Measurements from ENCODE around the gene NRCAM. TPM values are rescaled to one million over a fixed set of nuclear protein-coding genes. Genes with fewer than 3 reads are reported as not detected.
A peak's percentile ranks its signal among the peaks of the same experiment; 100 is the strongest.

NRCAM gene
- total and polyA plus RNA-seq, 10 of the 15 experiments (the other 5 are each of a cell fraction or from before 2014, with no cell fraction given), result 0.30 to 2.0 (median 1.0) TPM

DNA sequence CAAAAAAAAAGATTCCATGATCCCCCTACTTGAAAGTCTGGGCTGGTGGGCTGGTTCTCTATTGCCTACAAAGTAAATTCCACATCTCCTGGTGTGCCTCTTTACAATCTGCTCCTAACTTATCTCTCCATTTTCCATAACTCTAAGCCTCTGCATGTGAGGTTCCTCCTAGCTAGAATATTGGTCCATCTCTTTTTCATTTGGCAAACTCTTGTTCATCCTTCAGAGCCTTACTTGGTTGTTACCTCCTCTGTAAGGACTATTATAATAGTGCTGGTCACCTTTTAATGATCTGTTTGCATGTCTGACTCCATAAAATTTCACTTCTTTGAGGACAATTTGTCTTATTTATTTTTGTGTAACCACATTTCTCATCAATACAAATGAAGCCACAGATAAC lies 1.6 kb upstream of the NRCAM start:
- Histone ChIP-seq H3K9ac (ENCODE audit: control insufficient read depth, insufficient read depth, low read length) (no peak overlapping the region), H3K27ac (ENCODE audit: control insufficient read depth, insufficient read depth) (no peak overlapping the region), H3K36me3 (ENCODE audit: control insufficient read depth in 2 of 2, insufficient read depth in 2 of 2, low read length in 1 of 2) (no peaks in the 10 kb centered on the region), H2AFZ (ENCODE audit: control insufficient read depth, low read depth, low read length) (no peak overlapping the region), H3K79me2 (ENCODE audit: control insufficient read depth, insufficient read depth, low read length) (no peaks in the 10 kb centered on the region), H3K4me3 (no peak overlapping the region), H3K27me3 (replicated peaks in 1 of 2; ENCODE audit: control insufficient read depth in 2 of 2, insufficient read depth in 2 of 2, low read length in 1 of 2) (peaks cover 13 to 20% of the 10 kb centered on the region in 2 experiments), H4K20me1 (ENCODE audit: control insufficient read depth, insufficient read depth) (no peaks in the 10 kb centered on the region; the same call in 1 of the 2 replicates), H3K9me3 (replicated peaks; ENCODE audit: control insufficient read depth, insufficient read depth, low read length) (no peaks in the 10 kb centered on the region), H3K4me2 (ENCODE audit: control insufficient read depth, insufficient read depth) (no peak overlapping the region), H3K4me1 (ENCODE audit: control insufficient read depth, insufficient read depth, low read length) (no peaks in the 10 kb centered on the region)
- intact Hi-C loops (cut with micrococcal nuclease; ENCODE audit: unreplicated experiment) (no loop called here), in situ Hi-C loops (cut with MboI) (loop anchor here (5.0 kb wide), 1 partner anchor 276 kb away; no protein-coding TSS in a partner anchor)
- CTCF ChIA-PET, result interaction anchor here (1.7 kb wide), 1 partner anchor 9 kb away, joined by 4 read pairs; no protein-coding TSS in a partner anchor
- RAD21 ChIA-PET (ENCODE audit: unreplicated experiment), result interaction anchor here (1.4 to 1.9 kb wide), 3 partner anchors 276 to 279 kb away, joined by 3 to 5 read pairs (median 4); no protein-coding TSS in a partner anchor
- POLR2A ChIA-PET, result no interaction called here
- DNase-seq (ENCODE audit: low read depth, low spot score) (no peak), FAIRE-seq (no peak), ATAC-seq (no peak)
- no peak for TF ChIP-seq RUNX3 (IDR thresholded peaks at IDR 0.05; ENCODE audit: low read length)
- no peak for TF ChIP-seq ZZZ3 (IDR thresholded peaks at IDR 0.05; ENCODE audit: control insufficient read depth, insufficient read length, low read depth)
- TF ChIP-seq RB1 (IDR thresholded peaks at IDR 0.05; ENCODE audit: borderline replicate concordance), result no peak
- BruUV-seq (replicated peaks), result no TSS peak
- SMC1A ChIA-PET (ENCODE audit: uncharacterized antibody, unreplicated experiment), result interaction anchor here (2.8 kb wide), 1 partner anchor 14 kb away, joined by 7 read pairs; no protein-coding TSS in a partner anchor

DNA sequence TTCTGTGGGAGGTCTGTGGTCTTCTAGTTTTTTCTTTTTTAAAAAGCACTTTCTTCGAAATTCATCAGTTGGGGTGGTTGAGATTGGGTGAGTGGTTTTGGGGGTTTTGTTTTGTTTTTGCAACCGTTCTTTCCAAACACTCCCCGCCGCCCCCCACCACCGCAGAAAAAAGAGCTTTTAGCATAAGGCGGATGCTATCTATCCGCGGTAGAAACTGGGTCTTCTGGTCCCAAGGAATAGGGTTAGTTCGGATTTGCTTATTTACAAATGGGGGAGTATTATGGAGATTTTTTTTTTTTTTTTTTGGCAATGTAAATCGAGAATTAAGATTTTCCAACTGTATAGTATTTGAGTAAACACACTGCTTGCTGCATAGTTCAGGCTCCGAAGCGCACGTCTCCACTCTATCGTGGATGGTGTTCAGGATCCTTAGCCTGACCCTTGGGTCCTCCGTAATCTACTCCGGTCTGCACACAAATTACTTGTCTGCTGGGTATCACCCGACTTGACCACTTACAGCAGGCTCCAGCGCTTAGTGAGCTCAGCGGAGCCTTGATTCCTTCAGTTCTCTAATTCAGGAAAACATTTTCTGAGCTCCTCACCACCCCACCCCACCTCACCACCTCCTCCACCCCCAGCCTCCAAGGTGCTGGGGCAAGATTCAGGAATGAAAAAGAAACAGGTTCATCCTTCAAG lies 757 bp upstream of the NRCAM start:
- H3K4me1 ChIP-seq (ENCODE audit: control insufficient read depth, insufficient read depth, low read length), result no peaks in the 10 kb centered on the region
- ChIA-PET RAD21 (ENCODE audit: unreplicated experiment) (interaction anchor here (0.7 to 1.9 kb wide), 3 partner anchors 273 to 277 kb away, joined by 3 to 5 read pairs (median 3); no protein-coding TSS in a partner anchor), SMC1A (ENCODE audit: uncharacterized antibody, unreplicated experiment) (interaction anchor here (0.9 kb wide), 1 partner anchor 187 kb away, joined by 3 read pairs; no protein-coding TSS in a partner anchor), CTCF (interaction anchor here (0.9 to 1.2 kb wide), 2 partner anchors 29 to 73 kb away, joined by 3 to 4 read pairs; no protein-coding TSS in a partner anchor), POLR2A (no interaction called here)
- intact Hi-C loops (cut with micrococcal nuclease; ENCODE audit: unreplicated experiment), result no loop called here
- DNase-seq (ENCODE audit: low read depth, low spot score) (no peak), ATAC-seq (no peak), FAIRE-seq (no peak)
- no peak overlapping the region for H3K4me3 ChIP-seq
- peaks cover 13 to 20% of the 10 kb centered on the region in 2 experiments for H3K27me3 ChIP-seq (replicated peaks in 1 of 2; ENCODE audit: control insufficient read depth in 2 of 2, insufficient read depth in 2 of 2, low read length in 1 of 2)
- H2AFZ ChIP-seq (ENCODE audit: control insufficient read depth, low read depth, low read length), result no peak overlapping the region
- WGBS (ENCODE audit: insufficient coverage, insufficient replicate concordance, low lambda C conversion rate, missing lambda C conversion rate), result 22% methylated on average over 19 of the region's 19 CpGs
- no peak overlapping the region for H3K9ac ChIP-seq (ENCODE audit: control insufficient read depth, insufficient read depth, low read length)
- no peaks in the 10 kb centered on the region for H3K79me2 ChIP-seq (ENCODE audit: control insufficient read depth, insufficient read depth, low read length)
- no peaks in the 10 kb centered on the region for H3K36me3 ChIP-seq (ENCODE audit: control insufficient read depth in 2 of 2, insufficient read depth in 2 of 2, low read length in 1 of 2)
- in situ Hi-C loops (cut with MboI), result loop anchor here (5.0 kb wide), 1 partner anchor 275 kb away; no protein-coding TSS in a partner anchor
- 0 out of 2 replicates have a peak overlapping the region, but pooled peaks have one; percentile 17 for H3K4me2 ChIP-seq (ENCODE audit: control insufficient read depth, insufficient read depth)
- H3K27ac ChIP-seq (ENCODE audit: control insufficient read depth, insufficient read depth), result no peak overlapping the region
- no peaks in the 10 kb centered on the region; the same call in 1 of the 2 replicates for H4K20me1 ChIP-seq (ENCODE audit: control insufficient read depth, insufficient read depth)
- no TSS peak for BruUV-seq (replicated peaks)
- H3K9me3 ChIP-seq (replicated peaks; ENCODE audit: control insufficient read depth, insufficient read depth, low read length), result no peaks in the 10 kb centered on the region
- TF ChIP-seq BRCA1 (IDR thresholded peaks at IDR 0.05; ENCODE audit: low read depth, low read length) (no peak), BACH1 (IDR thresholded peaks at IDR 0.05; ENCODE audit: borderline replicate concordance) (no peak), NFXL1 (IDR thresholded peaks at IDR 0.05; ENCODE audit: borderline replicate concordance) (no peak), SMAD1 (IDR thresholded peaks at IDR 0.05; ENCODE audit: low read depth, partially characterized antibody) (no peak), FOXM1 (IDR thresholded peaks at IDR 0.05; ENCODE audit: low read depth, low read length) (no peak), NFIC (IDR thresholded peaks at IDR 0.05; ENCODE audit: low read depth, low read length) (no peak), ZSCAN29 (IDR thresholded peaks at IDR 0.05) (no peak), YBX1 (IDR thresholded peaks at IDR 0.05) (no peak)
- TF ChIP-seq, protein P1, sequence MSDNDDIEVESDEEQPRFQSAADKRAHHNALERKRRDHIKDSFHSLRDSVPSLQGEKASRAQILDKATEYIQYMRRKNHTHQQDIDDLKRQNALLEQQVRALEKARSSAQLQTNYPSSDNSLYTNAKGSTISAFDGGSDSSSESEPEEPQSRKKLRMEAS (IDR thresholded peaks at IDR 0.05; ENCODE audit: low read depth, low read length), result no peak
- TF ChIP-seq, protein P2, sequence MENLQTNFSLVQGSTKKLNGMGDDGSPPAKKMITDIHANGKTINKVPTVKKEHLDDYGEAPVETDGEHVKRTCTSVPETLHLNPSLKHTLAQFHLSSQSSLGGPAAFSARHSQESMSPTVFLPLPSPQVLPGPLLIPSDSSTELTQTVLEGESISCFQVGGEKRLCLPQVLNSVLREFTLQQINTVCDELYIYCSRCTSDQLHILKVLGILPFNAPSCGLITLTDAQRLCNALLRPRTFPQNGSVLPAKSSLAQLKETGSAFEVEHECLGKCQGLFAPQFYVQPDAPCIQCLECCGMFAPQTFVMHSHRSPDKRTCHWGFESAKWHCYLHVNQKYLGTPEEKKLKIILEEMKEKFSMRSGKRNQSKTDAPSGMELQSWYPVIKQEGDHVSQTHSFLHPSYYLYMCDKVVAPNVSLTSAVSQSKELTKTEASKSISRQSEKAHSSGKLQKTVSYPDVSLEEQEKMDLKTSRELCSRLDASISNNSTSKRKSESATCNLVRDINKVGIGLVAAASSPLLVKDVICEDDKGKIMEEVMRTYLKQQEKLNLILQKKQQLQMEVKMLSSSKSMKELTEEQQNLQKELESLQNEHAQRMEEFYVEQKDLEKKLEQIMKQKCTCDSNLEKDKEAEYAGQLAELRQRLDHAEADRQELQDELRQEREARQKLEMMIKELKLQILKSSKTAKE (IDR thresholded peaks at IDR 0.05; ENCODE audit: low read depth, poor library complexity, severe bottlenecking), result no peak
- TF ChIP-seq, protein P3, sequence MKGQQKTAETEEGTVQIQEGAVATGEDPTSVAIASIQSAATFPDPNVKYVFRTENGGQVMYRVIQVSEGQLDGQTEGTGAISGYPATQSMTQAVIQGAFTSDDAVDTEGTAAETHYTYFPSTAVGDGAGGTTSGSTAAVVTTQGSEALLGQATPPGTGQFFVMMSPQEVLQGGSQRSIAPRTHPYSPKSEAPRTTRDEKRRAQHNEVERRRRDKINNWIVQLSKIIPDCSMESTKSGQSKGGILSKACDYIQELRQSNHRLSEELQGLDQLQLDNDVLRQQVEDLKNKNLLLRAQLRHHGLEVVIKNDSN (IDR thresholded peaks at IDR 0.05; ENCODE audit: borderline replicate concordance, extremely low read length, insufficient read depth, low read depth, low read length), result no peak
